Keratinocyte (primary cell): ENCODE data around the gene MYLK3. TPM values are rescaled to one million over a fixed set of nuclear protein-coding genes. Genes with fewer than 3 reads are reported as not detected.

Experiments
- DNase-seq: peaks from one replicate; pipeline ENCODE4 v3.0.0-alpha.2; 2011; ENCODE audit warnings: low read depth, missing footprints, low spot score
- FAIRE-seq: peaks from 2 replicates; lab custom pipeline; 2011; peaks lifted over from hg19 to GRCh38; lab: Jason Lieb, UNC
- H2AFZ ChIP-seq: 2 replicates; pipeline ENCODE4 v1.6.0; 2012; ENCODE audit warnings: low read length, control low read depth, inconsistent platforms; ENCODE audit not compliant: control insufficient read depth
- H3K27ac ChIP-seq: 2 replicates; pipeline ENCODE4 v1.5.1; 2011; ENCODE audit warnings: low read length; ENCODE audit not compliant: control insufficient read depth, insufficient read depth
- H3K27me3 ChIP-seq: 3 replicates; pipeline ENCODE4 v1.6.0; 2011; ENCODE audit warnings: low read length; ENCODE audit not compliant: control insufficient read depth, insufficient read depth; ENCODE audit errors: extremely low read depth
- H3K36me3 ChIP-seq, 2 experiments: 2 replicates in 1 of 2; 3 replicates in 1 of 2; pipeline ENCODE4 v1.5.1; 2011; ENCODE audit warnings: low read length in 2 of 2, mild to moderate bottlenecking in 1 of 2; ENCODE audit not compliant: control insufficient read depth in 2 of 2, insufficient read depth in 2 of 2; ENCODE audit errors: extremely low read depth in 1 of 2
- H3K4me1 ChIP-seq: 3 replicates; pipeline ENCODE4 v1.5.1; 2011; ENCODE audit warnings: low read length; ENCODE audit not compliant: control insufficient read depth, insufficient read depth; ENCODE audit errors: extremely low read depth
- H3K4me2 ChIP-seq: 3 replicates; pipeline ENCODE4 v1.6.0; 2011; ENCODE audit warnings: low read depth, low read length; ENCODE audit not compliant: control insufficient read depth, insufficient read depth; ENCODE audit errors: extremely low read depth
- H3K4me3 ChIP-seq, 3 experiments: fragments of 200-600 bp in 1 of 3; sonication (generic) in 1 of 3; 2 replicates in 2 of 3; 3 replicates in 1 of 3; pipeline ENCODE4 v1.5.1; 2011 to 2016; ENCODE audit warnings: low read length in 3 of 3, mild to moderate bottlenecking in 3 of 3, control low read depth in 2 of 3, inconsistent platforms in 1 of 3, low read depth in 1 of 3, mixed read lengths in 1 of 3, mixed run types in 1 of 3, moderate library complexity in 1 of 3; ENCODE audit not compliant: control insufficient read depth in 2 of 3, insufficient read depth in 2 of 3; ENCODE audit errors: extremely low read depth in 1 of 3
- H3K79me2 ChIP-seq: 2 replicates; pipeline ENCODE4 v1.6.0; 2012; ENCODE audit warnings: low read length; ENCODE audit not compliant: control insufficient read depth, insufficient read depth
- H3K9ac ChIP-seq: 3 replicates; pipeline ENCODE4 v1.6.0; 2011; ENCODE audit warnings: low read length; ENCODE audit not compliant: control insufficient read depth, insufficient read depth; ENCODE audit errors: extremely low read depth
- H3K9me1 ChIP-seq: 3 replicates; pipeline ENCODE4 v1.6.0; 2011; ENCODE audit warnings: low read length; ENCODE audit not compliant: control insufficient read depth, insufficient read depth; ENCODE audit errors: extremely low read depth
- H3K9me3 ChIP-seq: 2 replicates; pipeline ENCODE4 v1.5.1; 2012; ENCODE audit warnings: low read depth, low read length; ENCODE audit not compliant: control insufficient read depth
- H4K20me1 ChIP-seq: 3 replicates; pipeline ENCODE4 v1.6.0; 2011; ENCODE audit warnings: low read length; ENCODE audit not compliant: control insufficient read depth, insufficient read depth; ENCODE audit errors: extremely low read depth
- CTCF ChIP-seq, 3 experiments: IDR thresholded peaks in 1 of 3; conservative IDR thresholded peaks in 1 of 3; optimal IDR thresholded peaks in 1 of 3; 2 replicates in 2 of 3; 3 replicates in 1 of 3; pipeline versions ENCODE3 to v1.5.1; 2011; ENCODE audit warnings: low read length in 3 of 3, mild to moderate bottlenecking in 3 of 3, moderate library complexity in 2 of 3, control low read depth in 1 of 3, inconsistent platforms in 1 of 3; ENCODE audit not compliant: insufficient read depth in 2 of 3; ENCODE audit errors: extremely low read depth in 1 of 3
- EZH2 ChIP-seq: IDR thresholded peaks from one replicate; pipeline ENCODE4 v1.6.1; 2012; ENCODE audit warnings: inconsistent platforms, mild to moderate bottlenecking, low read length, moderate library complexity
- dilution Hi-C: fragments of 300-500 bp; cut with MboI; formaldehyde crosslinking; loops from one replicate; pipeline ENCODE4 v1.7.0; 2020; ENCODE audit warnings: low sequenced_read_pairs; ENCODE audit not compliant: extremely low pct_ligation_motif_present
- polyA plus RNA-seq, 5 experiments: library from polyadenylated mRNA; depleted of rRNA in 3 of 5; stranded (reverse) in 3 of 5; stranded (forward) in 1 of 5; unstranded in 1 of 5; fragments of >200 nt; gene quantifications; 1 replicate in 1 of 5; 2 replicates in 3 of 5; 3 replicates in 1 of 5; pipeline versions ENCODE4 v1.2.1 to v1.2.3, GENCODE V29; 2011 to 2012; ENCODE audit warnings: missing spikeins in 2 of 5, low read depth in 1 of 5, low replicate concordance in 1 of 5

Gene MYLK3
- polyA plus RNA-seq, 1 donor (not counting 4 experiments of a cell fraction or from before 2014, with no cell fraction given): 0.03 TPM

DNA sequence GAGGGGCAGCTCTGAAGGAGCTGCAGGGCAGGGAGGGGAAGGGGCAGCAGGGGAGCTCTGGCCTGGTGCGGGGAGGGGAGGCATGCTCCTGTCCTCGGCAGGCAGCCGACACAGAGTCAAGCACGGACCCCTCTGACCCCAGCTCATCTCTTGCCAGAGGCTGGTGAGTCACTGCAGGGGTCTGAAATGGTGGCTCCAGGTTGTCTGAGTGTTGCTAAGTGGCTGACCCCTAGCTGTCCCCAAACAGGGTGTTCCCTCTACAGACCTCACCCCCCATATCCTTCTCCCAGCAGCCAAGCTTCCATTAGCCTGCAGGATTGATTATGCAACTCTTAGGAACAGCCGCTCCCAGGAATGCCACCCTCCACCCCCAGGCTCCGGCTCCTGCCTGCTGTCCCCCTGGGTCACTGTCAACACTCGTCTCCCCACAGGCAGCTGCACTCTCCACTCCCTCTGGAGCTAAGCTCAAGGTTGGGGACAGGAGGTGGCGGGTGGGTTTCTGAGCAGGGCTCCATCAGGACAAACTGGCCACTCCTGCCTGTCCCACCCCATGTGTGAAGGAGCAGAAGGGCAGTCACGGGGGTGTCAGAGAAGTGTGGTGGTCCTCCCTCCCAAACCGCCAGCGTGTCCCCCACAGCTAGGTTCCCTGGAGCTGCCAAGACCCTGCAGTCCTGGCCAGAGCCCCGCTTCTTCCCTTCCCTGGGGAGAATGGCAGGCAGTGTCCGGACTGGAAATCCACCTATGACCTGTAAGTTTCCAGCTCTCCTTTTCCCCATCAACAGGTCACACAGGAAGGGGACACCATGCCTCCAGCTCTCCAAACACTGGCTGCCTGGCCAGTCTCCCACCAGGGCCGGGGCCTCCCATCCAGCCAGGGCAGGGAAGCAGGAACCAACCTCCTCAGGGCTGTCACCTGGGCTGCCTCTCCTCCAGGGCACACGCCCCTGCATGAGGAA lies 1.0 kb downstream of the MYLK3 start:
- no peaks in the 10 kb centered on the region for H3K9me3 ChIP-seq
- no peak overlapping the region for H3K4me2 ChIP-seq
- dilution Hi-C loops: no loop called here
- no peaks in the 10 kb centered on the region for H4K20me1 ChIP-seq
- TF ChIP-seq EZH2: no peak
- no peak for TF ChIP-seq CTCF (optimal IDR thresholded peaks at IDR 0.05 in 1 of 3, IDR thresholded peaks at IDR 0.05 in 1 of 3, conservative IDR thresholded peaks at IDR 0.05 in 1 of 3; ENCODE audit: extremely low read depth in 1 of 3, insufficient read depth in 2 of 3, low read length in 3 of 3)
- H3K36me3 ChIP-seq: no peaks in the 10 kb centered on the region
- H3K9me1 ChIP-seq: no peaks in the 10 kb centered on the region
- H2AFZ ChIP-seq: no peak overlapping the region
- H3K79me2 ChIP-seq: no peaks in the 10 kb centered on the region
- H3K4me1 ChIP-seq: peaks cover 5% of the 10 kb centered on the region
- no peak overlapping the region for H3K9ac ChIP-seq
- DNase-seq: no peak
- H3K27me3 ChIP-seq: no peaks in the 10 kb centered on the region
- H3K27ac ChIP-seq: no peak overlapping the region
- FAIRE-seq: no peak
- H3K4me3 ChIP-seq: no peak overlapping the region

GRCh38 chr16:46745617-46746016 lies 2.5 kb downstream of the MYLK3 start:
- Histone ChIP-seq H3K9me1 (no peaks in the 10 kb centered on the region), H2AFZ (no peak overlapping the region), H3K27ac (no peak overlapping the region), H3K36me3 (no peaks in the 10 kb centered on the region), H3K4me3 (no peak overlapping the region), H3K4me2 (no peak overlapping the region), H3K27me3 (no peaks in the 10 kb centered on the region), H4K20me1 (no peaks in the 10 kb centered on the region), H3K4me1 (peaks cover 5% of the 10 kb centered on the region), H3K9ac (no peak overlapping the region), H3K79me2 (no peaks in the 10 kb centered on the region), H3K9me3 (no peaks in the 10 kb centered on the region)
- dilution Hi-C loops: no loop called here
- TF ChIP-seq EZH2: no peak
- TF ChIP-seq CTCF (optimal IDR thresholded peaks at IDR 0.05 in 1 of 3, IDR thresholded peaks at IDR 0.05 in 1 of 3, conservative IDR thresholded peaks at IDR 0.05 in 1 of 3; ENCODE audit: extremely low read depth in 1 of 3, insufficient read depth in 2 of 3, low read length in 3 of 3): no peak
- FAIRE-seq: no peak
- DNase-seq: no peak
